HG03159 (cell line): ENCODE measurements around the gene SPA17.

Experiments used
- ATAC-seq: cut with Tn5 transposase; IDR thresholded peaks from one replicate; pipeline ENCODE4 v1.9.1; 2021; ENCODE audit warnings: mild to moderate bottlenecking, moderate library complexity; ENCODE audit not compliant: unreplicated experiment

Gene SPA17

DNA sequence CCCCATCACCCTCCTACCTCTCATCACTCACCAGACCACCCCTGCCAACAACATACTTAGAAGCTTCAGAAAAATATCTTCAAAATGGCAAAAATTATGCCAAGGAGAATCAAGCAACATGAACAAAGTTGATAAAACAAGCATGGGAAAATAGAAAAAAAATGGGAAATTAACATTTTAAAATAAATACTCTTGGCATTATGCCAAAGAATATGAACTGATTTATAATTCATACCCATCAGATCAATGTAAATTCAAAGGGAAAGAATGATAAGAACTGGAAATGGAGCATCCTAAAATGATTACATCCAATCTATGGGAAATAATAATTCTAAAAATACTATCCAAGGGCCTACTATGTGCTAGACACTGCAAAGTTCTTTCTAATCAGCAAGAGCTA lies 12.2 kb upstream of the SPA17 start:
- no peak for ATAC-seq

DNA sequence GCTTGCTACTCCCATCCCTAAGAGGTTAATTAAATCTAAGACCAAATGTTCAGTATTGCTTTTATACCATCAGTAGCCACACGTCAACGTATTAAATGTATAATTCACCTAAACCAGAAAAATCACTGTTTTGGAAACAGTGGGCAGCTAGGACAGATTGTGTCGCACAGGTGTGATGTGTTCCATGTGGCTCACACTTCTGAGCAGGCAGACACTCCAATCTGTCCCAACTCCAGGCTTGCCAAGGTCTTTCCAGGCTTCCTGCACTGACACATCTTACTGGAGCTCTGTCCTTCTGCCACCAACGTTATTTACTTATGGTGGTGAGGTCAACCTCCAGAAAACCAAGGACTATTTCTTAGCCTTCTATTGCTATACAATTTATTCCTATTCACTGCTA lies 11.6 kb upstream of the SPA17 start:
- no peak for ATAC-seq

GRCh38 chr11:124663861-124664260 lies 9.8 kb upstream of the SPA17 start:
- ATAC-seq = no peak

DNA sequence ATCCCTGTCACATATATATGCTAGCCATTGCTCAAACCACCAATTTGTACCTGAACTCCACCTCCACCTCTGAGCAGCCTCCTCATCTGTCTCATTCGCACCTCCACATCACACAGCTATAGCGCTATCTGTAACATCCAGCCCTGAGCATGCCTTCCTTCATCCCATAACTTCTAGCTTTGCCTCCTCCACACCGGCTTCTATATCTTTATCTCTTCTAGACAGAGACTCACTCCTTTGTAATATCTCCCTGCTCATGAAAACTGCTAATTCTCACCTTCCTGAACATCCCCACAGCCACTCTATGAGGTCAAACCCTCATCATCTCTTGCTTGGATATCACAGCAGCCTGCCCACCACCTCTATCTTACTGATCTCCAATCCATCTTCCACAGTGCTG lies 6.1 kb upstream of the SPA17 start:
- ATAC-seq = no peak

- no peak for ATAC-seq
Measured at GRCh38 chr11:124669193-124669592, 4.5 kb upstream of the SPA17 start.

DNA sequence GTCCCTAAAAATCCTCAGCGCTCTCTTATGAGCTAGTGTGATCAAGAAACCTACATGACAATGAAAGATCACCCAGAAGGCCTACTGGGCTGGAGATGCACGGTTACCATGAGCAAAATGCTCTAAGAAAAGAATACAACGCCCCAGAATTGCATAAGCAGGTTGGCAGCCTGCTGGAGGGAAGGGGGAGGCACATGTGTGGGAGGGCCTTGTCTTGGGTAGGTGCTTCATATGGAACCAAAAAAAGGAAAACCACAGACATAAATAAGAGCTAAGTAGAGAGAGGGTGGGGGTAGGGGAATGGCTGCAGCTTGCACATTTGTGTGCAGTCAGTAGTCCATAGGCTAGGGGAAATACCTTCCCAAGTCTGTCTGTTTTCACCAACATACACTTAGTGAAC lies 3.0 kb upstream of the SPA17 start:
- no peak for ATAC-seq

- ATAC-seq = peak; percentile 1
Measured at GRCh38 chr11:124672536-124673215, 1.0 kb upstream of the SPA17 start.

DNA sequence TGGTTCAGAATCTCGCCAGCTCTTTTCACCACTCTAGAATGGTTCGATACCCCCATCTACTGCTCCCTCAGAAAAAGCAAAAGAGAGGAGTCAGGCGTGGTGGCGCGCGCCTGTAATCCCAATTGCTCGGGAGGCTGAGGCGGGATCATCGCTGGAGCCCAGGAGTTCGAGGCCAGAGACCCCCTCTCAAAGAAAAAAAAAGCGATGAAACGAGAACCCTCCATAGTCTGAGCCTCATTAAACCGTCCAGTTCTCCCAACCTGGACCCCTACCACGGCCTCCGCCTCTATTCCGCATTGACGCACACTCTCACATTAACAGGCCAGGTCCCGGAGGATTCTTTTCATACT lies 439 bp downstream of the SPA17 start:
- ATAC-seq = no peak

DNA sequence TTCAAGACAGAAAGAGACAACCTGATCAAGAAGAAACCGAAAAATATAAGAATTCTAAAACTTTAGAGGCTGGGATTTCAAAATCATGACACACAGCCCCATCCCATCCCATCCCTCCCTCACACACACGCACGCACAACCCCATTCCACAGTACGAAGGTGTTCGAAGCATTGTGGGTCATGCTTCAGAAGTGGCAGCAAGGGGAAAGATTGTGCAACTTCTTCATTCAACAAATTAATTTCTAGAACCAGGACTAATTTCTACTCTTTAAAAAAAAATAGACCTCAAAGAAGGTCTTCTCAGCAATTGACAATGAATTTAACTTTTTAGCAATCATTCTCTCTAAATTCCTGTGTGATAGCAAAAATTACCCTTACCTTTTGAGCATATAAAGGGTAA lies 867 bp downstream of the SPA17 start:
- no peak for ATAC-seq

DNA sequence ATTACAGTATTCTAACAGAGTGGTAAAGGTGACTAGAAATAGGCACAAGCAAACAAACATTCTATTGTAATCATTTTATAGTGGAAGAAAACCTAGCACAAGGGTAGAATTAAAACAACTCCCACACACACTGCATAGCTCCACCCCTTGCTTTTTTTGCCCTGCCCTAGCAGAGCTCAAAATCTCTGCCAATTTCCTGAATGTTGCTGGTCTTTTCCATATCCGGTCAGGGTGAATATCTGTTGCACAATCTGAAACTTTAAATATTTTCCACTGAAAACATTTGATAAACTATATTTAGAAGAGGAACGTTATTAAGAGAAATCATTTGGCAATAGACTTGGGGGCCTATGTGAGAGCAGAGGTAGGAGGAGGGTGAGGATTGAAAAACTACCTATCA lies 2.7 kb downstream of the SPA17 start:
- ATAC-seq = no peak

GRCh38 chr11:124678416-124678815 lies 4.7 kb downstream of the SPA17 start:
- ATAC-seq = no peak

DNA sequence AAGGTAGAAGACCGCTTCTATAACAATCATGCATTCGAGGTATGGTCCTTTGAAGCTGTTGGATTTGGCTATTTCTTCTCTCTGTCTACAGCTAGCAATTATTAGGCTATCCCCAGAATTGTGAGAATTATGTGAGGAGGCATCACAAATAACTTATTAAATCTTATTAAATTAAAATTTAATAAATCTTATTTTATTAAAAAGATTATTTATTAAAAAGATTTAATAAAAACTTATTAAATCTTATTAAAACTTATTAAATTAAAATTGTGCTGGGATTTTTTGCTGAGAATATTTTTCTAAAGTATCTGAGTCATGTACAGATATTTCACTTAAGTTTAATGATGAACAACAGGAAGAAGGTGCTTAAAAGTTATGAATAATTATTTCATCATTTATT lies 7.7 kb downstream of the SPA17 start:
- no peak for ATAC-seq

GRCh38 chr11:124682443-124682842 lies 8.7 kb downstream of the SPA17 start:
- ATAC-seq = no peak

DNA sequence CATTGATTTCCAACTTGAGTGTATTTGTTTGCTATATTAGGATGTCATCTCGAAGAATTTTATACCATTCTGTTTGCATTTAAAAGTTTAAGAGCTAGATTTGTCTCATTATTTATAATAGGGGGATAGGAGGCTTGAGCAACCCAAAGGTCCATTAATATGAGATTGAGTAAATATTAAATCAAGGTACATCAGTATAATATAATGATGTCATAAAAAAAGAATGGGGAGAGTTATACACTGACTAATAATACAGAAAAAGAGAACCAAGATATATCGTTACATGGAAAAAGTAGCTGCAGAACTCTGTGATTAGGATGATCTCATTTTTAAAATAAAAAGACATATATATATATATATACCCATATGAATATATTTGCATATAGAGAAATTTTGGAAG lies 19.4 kb downstream of the SPA17 start:
- ATAC-seq = no peak

DNA sequence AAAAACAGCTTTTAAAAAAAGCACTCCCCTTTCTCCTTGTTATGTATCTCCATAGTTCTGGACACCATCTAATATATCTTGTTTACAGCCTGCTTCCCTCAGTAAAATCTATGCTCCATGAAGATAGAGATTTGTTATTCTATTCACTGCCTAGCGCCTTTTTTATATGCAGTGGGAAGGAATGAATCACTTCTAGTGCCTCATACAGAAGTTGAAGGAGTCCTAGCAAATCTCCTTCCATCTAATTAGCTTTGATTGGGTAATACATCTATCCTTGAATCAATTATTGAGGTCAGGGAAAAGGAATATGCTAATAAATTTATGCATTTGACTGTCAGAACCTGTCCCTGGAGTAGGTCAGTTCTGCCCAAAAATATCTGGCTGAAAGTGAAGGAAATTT lies 25.8 kb downstream of the SPA17 start:
- no peak for ATAC-seq

GRCh38 chr11:124700028-124700427 lies 26.3 kb downstream of the SPA17 start:
- no peak for ATAC-seq

GRCh38 chr11:124707829-124708228 lies 34.1 kb downstream of the SPA17 start:
- no peak for ATAC-seq

- ATAC-seq = no peak
Measured at GRCh38 chr11:124712392-124712791, 38.7 kb downstream of the SPA17 start.

DNA sequence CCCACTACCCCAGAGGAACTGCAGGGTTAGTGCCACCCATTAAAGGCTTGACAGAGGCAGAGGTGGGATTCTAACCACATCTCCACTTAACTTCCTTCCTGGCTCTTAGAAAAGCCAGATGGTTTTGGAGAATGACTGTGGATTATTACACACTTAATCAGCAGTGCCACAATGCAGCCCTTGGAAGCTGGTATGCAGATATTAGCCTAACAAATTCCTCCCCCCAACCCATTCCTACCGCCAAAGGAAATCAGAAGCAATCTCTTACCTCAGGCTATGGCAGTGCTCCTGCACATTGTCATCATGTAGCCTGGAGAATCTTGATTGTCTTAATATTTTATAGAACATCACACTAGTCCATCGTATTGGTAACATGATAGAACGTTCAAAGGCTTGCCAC lies 42.9 kb downstream of the SPA17 start:
- ATAC-seq = no peak

- no peak for ATAC-seq
Measured at GRCh38 chr11:124717421-124717785, 43.7 kb downstream of the SPA17 start.

GRCh38 chr11:124717786-124718651 lies 44.3 kb downstream of the SPA17 start:
- no peak for ATAC-seq

GRCh38 chr11:124718801-124719200 lies 45.1 kb downstream of the SPA17 start:
- ATAC-seq = no peak

GRCh38 chr11:124719534-124719933 lies 45.8 kb downstream of the SPA17 start:
- no peak for ATAC-seq
